Inflammatory macrophage treated with lipopolysaccharide for 1 hour (primary cell): Measurements from ENCODE around the gene FOXC1.

Experiments used
- DNase-seq, 2 donors: peaks; one replicate each; pipeline ENCODE4 v3.0.0-alpha.2; 2020 to 2022

FOXC1 gene

DNA sequence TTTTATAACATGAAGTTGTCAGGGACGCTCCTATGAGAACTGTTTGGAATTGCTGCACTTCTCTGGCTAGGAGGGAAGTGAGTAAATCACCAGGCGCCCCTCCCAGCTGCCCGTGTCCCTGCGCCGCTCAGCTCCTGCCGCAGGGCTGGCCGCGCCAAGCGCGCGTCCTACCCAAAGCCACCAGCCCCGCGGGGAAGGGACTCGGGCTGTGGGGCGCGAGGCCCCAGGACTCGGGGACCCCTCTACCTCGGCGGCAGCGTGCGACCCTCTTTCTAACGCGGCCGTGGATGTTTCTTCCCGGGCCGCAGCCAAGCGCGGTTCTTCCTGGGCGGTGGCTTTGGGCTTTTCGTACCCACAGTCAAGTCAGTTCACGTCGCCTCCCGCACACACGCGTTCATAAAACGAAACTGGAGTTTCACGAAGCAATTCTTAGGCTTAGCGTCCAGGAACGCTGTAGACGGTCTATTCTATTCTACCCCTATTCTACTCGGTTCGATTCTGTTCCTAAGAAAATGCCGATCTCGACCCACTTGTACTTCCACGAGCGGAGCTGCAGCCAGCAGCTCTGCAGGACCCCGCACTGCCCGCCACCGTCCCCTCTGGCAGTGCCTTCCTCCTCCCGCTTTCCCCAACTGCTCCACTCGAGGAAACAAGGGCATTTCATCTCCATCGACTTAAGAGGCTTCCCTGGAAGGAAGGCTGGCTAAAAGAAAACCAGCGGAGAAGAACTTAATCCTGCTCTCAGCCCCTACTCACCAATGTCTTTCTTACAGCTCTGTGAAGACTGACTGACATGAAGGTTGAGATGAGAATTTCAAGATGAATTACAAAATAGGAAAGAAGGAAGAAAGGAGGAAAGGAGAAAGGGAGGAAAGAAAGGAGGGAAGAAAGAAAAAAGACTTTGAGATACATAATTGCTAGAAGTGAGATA lies 15.4 kb downstream of the FOXC1 start:
- DNase-seq, result peak; percentile 30 to 45

GRCh38 chr6:1625794-1626435 lies 16.2 kb downstream of the FOXC1 start:
- DNase-seq, result no peak

DNA sequence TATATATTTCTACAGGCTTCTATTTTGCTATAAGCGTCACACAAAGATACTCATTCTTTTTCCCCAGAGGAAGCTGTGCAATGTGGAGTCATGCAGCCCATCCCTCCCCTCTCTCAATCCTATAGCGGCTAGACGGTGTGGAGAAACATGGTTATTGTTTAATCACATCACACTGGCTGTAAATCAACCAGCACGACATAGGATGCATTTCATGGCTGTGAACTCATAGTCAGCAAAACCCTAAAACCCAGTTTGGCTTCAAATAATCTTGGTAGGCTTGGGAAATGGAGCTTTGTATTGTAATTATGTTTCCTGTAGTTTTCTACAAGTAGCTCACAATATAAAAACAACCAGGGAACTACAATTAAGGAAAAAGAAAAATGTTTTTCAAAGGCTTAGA lies 16.8 kb downstream of the FOXC1 start:
- no peak for DNase-seq

DNA sequence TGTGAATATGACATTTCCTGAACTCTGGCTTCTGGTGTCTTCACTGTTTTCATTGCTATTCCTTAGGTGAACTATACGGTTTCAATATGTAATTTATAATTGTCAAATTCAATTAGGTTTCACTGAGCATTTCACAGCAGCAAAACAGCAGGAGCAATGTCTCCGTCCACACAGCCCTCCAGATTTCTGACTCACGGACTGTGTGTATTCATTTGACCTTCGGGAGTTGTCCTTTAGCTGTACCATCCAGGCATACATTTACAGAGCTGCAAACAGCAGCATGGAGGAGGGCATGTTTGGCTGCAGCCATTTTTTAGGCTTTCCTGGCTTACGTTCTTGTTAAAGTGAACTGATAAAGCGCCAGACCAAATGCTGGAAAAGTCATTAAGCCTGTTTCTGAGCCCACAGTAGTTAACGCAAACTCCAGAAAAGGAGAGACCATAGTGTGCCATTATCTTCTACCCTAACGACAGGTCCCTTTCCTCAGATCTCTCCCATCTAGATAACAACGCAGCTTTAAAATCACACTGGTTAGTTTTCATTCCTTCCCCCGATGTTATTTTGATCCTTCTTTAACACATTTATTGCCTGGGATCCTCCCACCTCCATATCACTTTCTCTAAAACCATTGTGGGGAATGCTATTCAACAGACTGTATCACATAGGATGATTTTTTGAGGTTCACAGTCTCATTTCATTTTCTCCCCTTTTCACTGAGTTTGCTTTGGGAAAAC lies 18.3 kb downstream of the FOXC1 start:
- DNase-seq, result no peak

DNA sequence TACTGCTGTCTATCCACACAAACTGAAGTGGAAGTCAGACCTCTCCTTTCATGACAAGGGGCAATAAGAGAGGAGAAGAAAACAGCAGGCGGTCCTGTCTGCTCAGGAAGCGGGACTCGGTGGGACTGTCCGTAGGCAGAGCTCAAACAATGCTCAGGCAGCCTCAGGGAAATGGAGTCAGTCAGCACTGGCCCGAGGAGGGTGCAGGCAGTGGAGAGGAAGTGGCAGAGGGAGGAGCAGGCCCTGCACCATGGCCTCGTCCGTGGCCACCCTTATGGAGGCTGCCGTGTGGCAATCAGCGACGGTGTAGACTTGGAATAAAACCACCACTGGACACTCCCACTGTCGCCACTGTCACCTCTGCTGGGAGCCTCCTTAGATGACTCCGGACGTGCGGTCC lies 19.6 kb downstream of the FOXC1 start:
- no peak for DNase-seq

DNA sequence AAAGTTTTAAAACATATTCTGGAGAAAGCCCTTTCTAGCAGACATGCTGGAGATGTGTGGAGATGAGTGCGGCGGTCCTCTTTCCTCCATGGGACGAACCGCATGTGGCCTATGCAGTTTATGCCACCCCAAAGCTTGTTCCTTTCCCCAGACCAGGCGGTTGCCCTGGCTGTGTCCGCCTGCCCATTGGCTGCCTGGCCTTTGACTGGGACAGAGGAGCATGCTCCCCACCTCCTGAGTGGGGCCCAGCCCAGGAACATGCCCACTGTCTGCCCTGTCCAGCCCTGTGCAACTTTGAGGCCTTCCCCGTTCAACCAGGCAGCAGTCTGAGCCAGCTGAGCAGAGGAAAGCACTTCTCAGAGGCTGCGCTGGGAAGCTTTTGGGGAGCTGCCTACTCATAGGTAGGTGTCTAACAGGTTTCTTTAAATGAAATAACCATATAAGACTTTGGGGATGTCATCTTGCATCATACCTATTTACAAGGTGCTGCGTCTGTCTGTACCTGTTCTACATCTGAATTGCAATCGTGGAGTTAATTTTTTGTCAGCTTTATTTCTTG lies 20.6 kb downstream of the FOXC1 start:
- DNase-seq, result no peak

DNA sequence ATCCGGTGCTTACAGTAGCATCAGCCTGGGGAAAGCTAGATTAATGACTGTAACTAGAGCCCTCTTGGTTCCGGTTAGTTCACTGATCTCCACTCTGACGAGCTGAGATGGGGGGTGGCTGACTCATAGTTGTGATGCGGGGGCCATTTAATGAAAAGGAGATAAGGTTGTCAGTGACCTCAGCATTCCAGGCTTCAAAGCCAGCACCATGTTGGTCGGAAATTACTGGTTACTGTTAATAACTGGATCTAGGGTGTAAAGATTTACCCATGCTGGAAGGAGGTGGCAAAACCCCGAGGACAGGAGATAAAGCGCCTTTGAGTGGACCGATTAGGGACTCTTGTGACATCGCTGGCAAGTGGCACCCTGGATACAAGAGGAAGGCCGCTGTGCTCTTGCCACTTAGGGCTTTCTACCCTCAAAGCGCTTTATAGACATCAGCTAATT lies 21.1 kb downstream of the FOXC1 start:
- DNase-seq, result no peak

DNA sequence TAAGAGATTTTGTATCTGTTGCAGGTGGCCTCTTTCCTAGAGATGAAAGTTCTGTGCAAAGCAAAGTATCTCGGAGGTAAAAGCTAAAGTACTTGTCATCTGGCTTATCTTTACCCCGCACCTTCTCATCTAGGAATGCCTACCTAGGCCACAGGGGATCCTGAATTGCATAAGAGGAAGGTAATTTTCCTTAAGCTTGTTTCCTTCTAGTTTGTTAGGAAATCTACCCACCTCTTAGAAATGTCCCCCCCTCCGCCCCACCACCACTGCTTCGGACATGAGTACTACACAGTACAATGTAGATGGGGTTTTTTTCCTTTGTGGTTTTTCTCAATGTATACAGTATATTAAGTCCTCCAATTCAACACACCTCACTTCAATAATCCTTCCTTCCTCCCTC lies 21.5 kb downstream of the FOXC1 start:
- no peak for DNase-seq

DNA sequence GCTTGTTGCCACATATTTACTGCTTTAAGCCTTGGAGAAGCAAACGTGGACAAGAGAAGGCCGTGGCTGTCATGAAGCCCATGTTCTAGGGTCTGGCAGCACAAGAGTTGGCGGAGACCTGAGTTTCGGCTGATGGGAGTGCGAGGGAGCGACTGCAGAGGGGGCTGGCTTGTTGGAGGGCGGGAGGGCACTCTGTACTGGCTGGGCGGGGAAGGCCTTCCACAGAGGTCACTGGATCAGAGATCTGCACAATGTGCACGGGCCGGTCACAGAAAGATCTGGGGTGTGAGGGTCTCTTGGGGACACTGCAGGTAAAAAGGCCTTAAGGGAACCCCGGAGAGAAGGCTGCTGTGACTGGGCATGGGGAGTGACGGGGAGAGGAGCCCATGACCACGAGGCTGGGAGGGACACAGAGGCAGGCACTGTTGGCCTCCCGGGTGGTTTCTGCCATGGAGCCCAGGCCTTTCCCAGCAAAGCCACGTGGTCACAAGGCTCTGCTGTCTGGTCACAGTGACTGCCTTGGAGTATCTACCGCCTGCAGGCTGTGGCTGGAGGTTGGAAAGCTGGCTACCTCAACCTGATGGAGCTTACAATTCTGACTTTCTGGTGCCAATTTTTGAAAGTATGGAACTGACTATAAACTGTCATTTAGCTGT lies 23.8 kb downstream of the FOXC1 start:
- no peak for DNase-seq

GRCh38 chr6:1634081-1634480 lies 24.4 kb downstream of the FOXC1 start:
- DNase-seq, result no peak

DNA sequence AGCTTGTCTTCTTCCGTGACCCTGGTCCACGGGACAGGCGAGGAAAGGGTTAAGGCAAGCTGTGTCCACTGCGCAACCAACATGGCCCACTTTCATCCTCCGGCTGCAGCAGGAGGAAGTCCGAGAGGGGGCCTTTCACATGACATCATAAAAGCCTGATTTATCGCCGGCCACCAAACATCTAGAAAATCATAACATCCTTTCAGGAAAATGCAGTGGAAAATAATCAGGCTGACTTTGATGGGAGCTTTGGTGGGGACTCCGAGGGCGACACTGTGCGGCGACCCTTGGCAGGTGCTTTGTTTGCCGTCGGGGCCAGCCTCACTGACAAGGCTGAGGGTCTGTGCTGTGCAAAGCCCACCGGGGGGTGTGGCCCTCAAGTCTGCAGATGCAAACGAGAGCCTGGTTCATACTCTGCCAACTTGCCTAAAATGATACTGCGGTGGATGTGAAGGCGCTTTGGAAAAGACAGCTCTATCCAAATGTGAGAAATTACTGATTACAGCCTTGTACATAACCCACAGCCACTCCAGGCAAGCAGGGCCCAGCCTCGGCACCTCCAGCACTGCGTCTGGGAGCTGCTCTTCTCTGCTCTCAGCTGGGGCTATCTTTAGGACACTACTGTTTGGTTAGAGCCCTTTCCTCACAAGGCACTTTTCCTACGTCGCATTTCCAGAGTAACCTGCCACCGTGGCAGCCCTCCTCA lies 25.7 kb downstream of the FOXC1 start:
- DNase-seq, result no peak

DNA sequence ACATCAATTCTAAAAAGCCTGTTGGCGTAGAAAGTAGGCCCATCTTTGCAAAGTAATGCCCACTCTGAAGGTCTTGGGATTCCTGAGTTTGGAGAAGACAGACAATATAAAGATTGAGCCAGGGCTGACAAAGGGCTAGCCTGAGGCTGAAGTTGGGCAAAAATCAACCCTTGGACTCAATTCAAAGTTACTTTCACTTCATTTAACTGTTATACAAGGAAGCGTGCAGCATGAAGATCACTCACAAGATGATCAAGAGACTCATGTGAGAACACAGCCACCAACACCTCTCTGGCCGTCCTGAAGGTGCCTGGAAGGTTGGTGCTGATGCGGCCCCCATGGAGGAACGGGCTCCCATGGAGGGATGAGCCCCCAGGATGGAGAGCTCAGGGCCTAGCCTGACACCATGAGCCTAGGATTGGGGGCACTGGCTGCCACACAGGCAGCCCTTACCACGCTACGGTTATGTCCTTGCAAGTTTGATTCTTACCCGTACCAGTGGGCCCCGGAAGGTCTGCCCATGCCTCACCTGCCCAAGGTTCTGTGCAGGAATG lies 26.6 kb downstream of the FOXC1 start:
- no peak for DNase-seq

DNA sequence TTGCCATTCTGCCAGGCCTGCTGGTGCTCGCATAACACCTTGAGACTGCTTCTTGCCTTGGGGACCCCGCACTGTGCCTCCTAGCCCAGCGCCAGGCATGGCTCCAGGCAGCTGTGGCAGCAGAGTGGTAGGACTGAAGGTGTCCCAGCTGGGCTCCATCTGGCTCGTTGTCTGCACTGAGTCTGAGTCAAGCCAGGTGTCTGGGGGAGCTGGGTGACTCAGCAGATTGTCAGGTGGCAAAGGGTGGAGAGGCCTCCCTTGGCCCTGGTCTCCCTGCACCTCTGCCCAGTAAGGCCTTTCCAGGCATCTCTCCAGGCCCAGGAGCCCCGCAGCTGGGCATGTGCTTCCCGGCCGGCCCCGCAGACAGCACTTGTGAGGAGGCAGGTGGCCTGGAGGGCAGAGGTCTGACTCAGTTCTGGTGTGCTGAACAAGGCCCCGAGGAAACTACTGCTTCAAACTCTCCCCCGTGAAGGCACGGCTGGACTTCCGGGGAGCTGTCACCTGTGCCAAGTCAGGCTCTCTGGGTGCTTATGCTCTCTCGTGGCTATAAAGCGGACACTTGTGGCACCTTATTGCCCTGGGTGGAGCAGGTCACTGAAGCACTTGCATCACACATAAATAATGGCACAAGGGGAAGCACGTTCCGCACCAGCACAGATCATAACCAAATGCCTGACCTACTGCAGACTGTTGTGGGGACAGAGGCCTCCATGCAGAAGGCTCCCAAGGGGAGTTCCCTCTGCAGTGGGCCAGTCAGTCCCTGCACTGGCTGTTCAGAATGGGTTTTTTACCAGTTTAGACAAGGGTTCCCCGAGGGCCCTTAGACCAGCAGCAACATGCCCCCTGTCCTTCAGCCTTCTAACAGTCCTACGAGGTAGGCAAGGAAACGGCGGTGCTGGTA lies 27.5 kb downstream of the FOXC1 start:
- no peak for DNase-seq

DNA sequence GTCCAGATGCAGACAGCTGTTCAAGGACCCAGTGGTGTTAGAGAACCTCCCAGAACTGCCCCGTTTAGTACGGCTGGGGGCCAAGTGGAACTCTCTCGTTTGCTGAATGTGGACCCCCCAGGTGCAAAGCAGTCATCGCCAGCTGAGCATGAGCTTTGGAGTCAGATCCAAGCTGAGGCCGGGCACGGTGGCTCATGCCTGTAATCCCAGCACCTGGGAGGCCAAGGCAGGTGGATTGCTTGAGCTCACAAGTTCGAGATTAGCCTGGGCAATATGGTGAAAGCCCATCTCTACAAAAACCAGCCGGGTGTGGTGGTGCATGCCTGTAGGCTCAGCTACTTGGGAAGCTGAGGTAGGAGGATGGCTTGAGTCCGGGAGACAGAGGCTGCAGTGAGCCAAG lies 29.7 kb downstream of the FOXC1 start:
- no peak for DNase-seq

DNA sequence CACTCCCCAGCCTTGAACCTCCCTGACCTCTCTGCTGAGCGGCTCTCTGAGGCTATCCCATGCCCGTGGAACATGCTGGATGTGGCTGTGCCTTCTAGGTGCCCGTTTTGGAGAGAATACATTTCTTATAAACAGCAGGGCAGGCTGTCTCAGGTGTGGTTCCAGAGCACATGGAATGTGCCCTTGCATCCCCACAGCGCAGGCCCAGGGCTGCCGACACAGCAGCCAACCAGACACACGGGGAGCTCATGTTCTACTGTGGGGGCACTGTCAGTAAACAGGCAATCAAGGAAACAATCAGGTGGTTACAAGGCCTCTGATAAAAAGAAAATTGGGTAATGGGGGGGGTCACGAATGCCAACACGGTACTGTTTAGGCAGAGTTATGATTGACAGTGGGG lies 30.8 kb downstream of the FOXC1 start:
- no peak for DNase-seq

GRCh38 chr6:1641343-1641885 lies 31.7 kb downstream of the FOXC1 start:
- DNase-seq, result no peak

- DNase-seq, result no peak
Measured at GRCh38 chr6:1643111-1643510, 33.4 kb downstream of the FOXC1 start.

DNA sequence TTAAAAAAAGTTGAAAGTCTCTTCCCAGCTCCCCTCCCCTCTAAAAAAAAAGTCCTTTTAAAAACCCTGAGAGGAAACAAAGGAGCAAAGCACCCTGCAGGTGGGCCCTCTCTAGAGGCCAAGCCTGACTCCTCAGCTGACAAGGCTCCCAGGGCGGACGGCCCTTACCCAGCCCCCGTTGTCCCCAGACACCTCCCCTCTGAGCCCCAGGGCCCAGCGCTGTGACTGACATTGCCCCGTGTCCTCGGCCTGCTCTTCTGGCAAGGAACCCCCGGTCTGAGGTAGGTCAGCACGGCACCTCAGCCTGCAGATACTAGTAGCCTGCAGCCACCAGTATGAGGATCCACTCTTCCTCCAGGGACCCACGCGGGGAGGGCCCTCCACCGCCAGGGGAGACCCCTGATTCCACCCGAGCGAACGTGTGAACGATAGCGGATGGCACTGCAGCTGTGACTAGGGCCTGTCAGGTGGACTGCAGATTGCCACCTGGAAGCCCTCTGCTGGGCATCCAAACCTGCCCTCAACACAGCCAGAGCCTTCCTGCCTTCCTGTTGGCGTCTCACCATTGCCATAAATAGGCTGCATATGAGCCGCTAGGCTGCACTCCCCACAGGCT lies 34.2 kb downstream of the FOXC1 start:
- no peak for DNase-seq

DNA sequence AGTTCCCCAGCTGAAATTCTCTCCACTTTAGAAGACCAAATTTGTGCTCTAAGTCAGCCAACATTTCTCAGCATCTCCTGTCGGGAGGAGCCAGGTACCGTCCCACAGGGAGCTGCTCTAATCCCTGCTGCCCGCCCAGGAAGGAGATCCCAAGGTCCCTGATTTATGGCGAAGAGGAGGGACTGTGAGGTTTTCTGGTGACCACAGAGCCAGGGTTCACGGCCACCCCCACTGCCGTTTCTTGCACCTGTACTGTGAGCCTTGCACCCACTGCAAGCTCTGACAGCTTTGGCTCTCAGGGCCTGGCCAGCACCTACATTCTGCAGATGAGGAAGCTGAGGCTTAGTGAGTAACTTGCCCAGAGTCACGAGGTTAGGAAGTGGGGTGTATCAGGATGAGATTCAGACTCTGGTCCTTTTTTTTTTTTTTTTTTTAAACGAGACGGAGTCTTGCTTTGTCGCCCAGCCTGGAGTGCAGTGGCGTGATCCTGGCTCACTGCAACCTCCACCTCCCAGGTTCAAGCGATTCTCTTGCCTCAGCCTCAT lies 34.9 kb downstream of the FOXC1 start:
- peak; percentile 22 to 39 for DNase-seq
